Breast epithelium (tissue), 4 donors: ENCODE results near the gene KREMEN1. TPM values are rescaled to one million over a fixed set of nuclear protein-coding genes. Genes with fewer than 3 reads are reported as not detected.

ENCODE experiments used
- DNase-seq, 2 donors: peaks; one replicate each; pipeline ENCODE4 v3.0.0-alpha.2; 2019; ENCODE audit warnings: low spot score in 2 of 2
- H3K27ac ChIP-seq, 2 donors: fragments of 200-600 bp; sonication (generic) in 1 of 2; one replicate each; pipeline ENCODE4 v1.5.1; 2016 to 2019; ENCODE audit warnings: mild to moderate bottlenecking in 1 of 2
- H3K27me3 ChIP-seq, 2 donors: fragments of 200-600 bp; sonication (generic) in 1 of 2; one replicate each; pipeline versions ENCODE4 v1.5.1 to v1.6.0; 2017 to 2019; ENCODE audit warnings: control low read depth in 1 of 2, mild to moderate bottlenecking in 1 of 2
- H3K36me3 ChIP-seq: fragments of 200-600 bp; one replicate; pipeline ENCODE4 v1.5.1; 2019
- H3K4me1 ChIP-seq, 2 donors: fragments of 200-600 bp; sonication (generic); one replicate each; pipeline ENCODE4 v1.5.1; 2016 to 2019; ENCODE audit warnings: control low read depth in 1 of 2
- H3K4me3 ChIP-seq, 3 donors: fragments of 200-600 bp; sonication (generic); 1 replicate in 2 of 3; 2 replicates in 1 of 3; pipeline ENCODE4 v1.5.1; 2016 to 2019; ENCODE audit warnings: mild to moderate bottlenecking in 3 of 3, moderate library complexity in 2 of 3
- H3K9me3 ChIP-seq, 2 donors: fragments of 200-600 bp; sonication (generic) in 1 of 2; one replicate each; pipeline ENCODE4 v1.5.1; 2016 to 2019; ENCODE audit warnings: control low read depth in 1 of 2
- POLR2A ChIP-seq: fragments of 450-650 bp; IDR thresholded peaks from one replicate; pipeline ENCODE4 v1.6.1; 2016; ENCODE audit warnings: antibody characterized with exemption, mild to moderate bottlenecking, moderate library complexity
- POLR2AphosphoS5 ChIP-seq, 3 donors: sonication (generic); formaldehyde crosslinking; IDR thresholded peaks; one replicate each; pipeline ENCODE4 v1.6.1; 2017; ENCODE audit warnings: antibody characterized with exemption in 3 of 3
- intact Hi-C: fragments of 100-400 bp; cut with DNase I; formaldehyde crosslinking; loops from one replicate; pipeline ENCODE4 v1.15.1; 2023; ENCODE audit warnings: low total_unique reads
- total RNA-seq, 3 donors: library from RNA; depleted of rRNA; stranded (reverse); fragments of >200 nt; gene quantifications; one replicate each; pipeline ENCODE4 v1.1.0, GENCODE V29; 2016
- TF ChIP-seq, protein P1 (sequence below), 3 donors: fragments of 450-650 bp; IDR thresholded peaks; one replicate each; pipeline ENCODE4 v1.5.1; 2016 to 2017; ENCODE audit warnings: antibody characterized with exemption in 3 of 3, mild to moderate bottlenecking in 3 of 3, moderate library complexity in 3 of 3

Gene KREMEN1
- total RNA-seq, 3 donors from 2014 or later = 9.5 to 13.6 (median 13.5) TPM

DNA sequence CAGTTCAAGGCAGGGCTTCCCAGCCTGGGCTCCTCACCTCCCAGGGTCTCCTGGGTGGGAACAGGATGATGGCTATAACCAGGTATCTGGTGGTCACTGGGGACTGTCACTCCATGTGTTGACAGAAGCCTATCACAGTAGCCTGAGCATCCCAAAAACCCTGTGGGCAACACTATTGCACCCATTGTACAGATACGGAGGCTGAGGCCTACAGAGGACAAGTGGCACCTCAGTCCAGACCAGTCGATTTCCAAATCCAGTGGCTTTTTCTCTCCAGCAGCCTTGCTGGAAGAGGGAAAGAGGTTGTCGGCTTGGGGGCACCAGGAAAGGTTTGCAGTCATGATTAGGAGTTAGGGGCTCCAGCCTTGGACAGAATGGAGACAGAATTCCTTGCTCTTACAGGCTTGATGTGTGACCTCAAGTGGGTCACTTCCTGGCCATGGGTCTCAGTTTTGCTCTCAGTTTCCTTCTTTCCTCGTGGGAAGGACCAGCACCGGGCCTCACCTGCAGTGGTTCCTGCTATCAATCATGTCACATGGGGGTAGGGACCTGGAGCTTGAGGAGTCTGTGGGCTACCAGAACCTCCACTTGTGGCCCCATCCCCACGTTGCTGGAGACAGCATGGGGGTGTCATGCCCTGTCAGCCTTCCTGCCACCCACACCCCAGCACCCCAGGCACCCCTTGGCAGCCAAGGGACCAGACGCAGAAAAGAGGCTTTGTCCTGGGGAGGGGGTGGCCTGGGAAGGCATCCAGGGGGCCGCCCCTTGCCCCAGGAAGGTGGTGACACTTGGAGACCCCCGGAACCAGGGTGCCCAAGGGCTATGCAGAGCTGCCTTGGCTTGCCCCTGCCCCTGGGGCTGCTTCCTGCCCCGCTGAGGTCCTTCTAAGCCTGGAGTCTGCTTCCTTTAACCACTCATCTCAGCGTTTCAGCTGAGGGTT lies 135.0 kb downstream of the KREMEN1 start:
- no peaks in the 10 kb centered on the region for H3K36me3 ChIP-seq
- intact Hi-C loops = no loop called here
- H3K4me3 ChIP-seq = no peak overlapping the region
- TF ChIP-seq POLR2A = no peak
- TF ChIP-seq, protein P1, sequence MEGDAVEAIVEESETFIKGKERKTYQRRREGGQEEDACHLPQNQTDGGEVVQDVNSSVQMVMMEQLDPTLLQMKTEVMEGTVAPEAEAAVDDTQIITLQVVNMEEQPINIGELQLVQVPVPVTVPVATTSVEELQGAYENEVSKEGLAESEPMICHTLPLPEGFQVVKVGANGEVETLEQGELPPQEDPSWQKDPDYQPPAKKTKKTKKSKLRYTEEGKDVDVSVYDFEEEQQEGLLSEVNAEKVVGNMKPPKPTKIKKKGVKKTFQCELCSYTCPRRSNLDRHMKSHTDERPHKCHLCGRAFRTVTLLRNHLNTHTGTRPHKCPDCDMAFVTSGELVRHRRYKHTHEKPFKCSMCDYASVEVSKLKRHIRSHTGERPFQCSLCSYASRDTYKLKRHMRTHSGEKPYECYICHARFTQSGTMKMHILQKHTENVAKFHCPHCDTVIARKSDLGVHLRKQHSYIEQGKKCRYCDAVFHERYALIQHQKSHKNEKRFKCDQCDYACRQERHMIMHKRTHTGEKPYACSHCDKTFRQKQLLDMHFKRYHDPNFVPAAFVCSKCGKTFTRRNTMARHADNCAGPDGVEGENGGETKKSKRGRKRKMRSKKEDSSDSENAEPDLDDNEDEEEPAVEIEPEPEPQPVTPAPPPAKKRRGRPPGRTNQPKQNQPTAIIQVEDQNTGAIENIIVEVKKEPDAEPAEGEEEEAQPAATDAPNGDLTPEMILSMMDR (IDR thresholded peaks at IDR 0.05) = no peak
- no peak for TF ChIP-seq POLR2AphosphoS5 (IDR thresholded peaks at IDR 0.05)
- H3K27ac ChIP-seq = no peak overlapping the region
- DNase-seq = no peak
- H3K27me3 ChIP-seq = no peaks in the 10 kb centered on the region
- no peaks in the 10 kb centered on the region for H3K9me3 ChIP-seq
- no peaks in the 10 kb centered on the region for H3K4me1 ChIP-seq

DNA sequence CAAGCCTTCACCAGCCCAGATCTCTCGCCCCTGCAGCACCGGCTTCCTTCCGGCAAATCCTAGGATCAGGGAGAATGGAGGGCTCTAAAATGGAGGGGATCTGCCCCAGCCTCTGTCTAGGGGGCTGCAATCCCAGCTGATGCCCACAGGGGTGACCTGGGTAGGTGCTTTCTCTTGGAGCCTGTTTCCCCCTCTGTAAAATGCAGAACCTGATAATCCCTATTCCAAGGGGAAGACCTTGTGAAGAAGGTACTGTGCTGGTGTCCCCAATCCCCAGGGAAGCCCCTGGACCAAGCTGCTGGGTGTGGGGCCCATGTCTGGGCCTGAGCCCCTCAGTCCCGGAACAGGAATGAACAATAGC lies 135.6 kb downstream of the KREMEN1 start:
- TF ChIP-seq POLR2A (no peak), POLR2AphosphoS5 (IDR thresholded peaks at IDR 0.05) (no peak)
- TF ChIP-seq, protein P1 (IDR thresholded peaks at IDR 0.05) = no peak
- Histone ChIP-seq H3K4me1 (no peaks in the 10 kb centered on the region), H3K27me3 (no peaks in the 10 kb centered on the region), H3K4me3 (no peak overlapping the region), H3K36me3 (no peaks in the 10 kb centered on the region), H3K9me3 (no peaks in the 10 kb centered on the region), H3K27ac (no peak overlapping the region)
- DNase-seq = no peak
- intact Hi-C loops = no loop called here

DNA sequence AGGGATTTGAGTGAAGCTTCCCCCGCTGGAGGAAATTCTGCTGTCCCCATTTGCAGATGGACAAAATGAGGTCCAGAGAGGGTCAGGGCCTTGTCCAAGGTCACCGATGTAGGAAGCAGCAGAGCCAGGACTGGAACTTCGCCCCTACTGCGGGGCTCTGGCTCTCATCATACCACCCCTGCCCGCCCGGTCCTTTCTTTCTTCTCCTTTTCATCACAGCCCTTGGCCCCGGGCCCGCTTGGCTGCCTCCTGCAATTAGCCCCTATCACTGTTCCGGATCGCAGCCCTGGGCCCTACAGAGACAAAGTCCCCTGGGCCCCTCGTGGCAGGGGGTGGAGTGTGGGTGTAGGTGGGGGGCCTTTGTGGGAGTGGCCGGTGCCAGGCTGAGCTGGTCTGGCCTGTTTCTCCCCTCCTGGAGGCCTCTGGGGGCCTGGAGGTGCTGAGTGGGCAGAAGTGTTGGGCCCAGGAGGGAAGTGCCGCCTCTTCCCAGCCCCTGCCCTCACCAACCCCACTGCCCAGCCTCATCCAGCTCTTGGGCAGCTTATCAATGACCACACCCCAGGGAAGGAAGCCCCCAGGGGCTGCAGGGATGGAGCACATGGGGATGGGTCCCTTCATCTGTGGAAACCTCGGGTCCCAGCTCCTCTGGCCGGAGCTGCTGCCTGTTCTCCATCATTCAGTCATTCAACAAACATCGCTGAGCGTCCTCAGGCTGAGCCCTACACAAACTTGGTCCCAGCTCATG lies 136.2 kb downstream of the KREMEN1 start:
- no peaks in the 10 kb centered on the region for H3K9me3 ChIP-seq
- H3K27me3 ChIP-seq = no peaks in the 10 kb centered on the region
- H3K4me1 ChIP-seq = no peaks in the 10 kb centered on the region
- H3K27ac ChIP-seq = no peak overlapping the region
- intact Hi-C loops = no loop called here
- no peaks in the 10 kb centered on the region for H3K36me3 ChIP-seq
- TF ChIP-seq POLR2AphosphoS5 (IDR thresholded peaks at IDR 0.05) (no peak), POLR2A (no peak)
- TF ChIP-seq, protein P1 (IDR thresholded peaks at IDR 0.05) = no peak
- H3K4me3 ChIP-seq = no peak overlapping the region
- no peak for DNase-seq

DNA sequence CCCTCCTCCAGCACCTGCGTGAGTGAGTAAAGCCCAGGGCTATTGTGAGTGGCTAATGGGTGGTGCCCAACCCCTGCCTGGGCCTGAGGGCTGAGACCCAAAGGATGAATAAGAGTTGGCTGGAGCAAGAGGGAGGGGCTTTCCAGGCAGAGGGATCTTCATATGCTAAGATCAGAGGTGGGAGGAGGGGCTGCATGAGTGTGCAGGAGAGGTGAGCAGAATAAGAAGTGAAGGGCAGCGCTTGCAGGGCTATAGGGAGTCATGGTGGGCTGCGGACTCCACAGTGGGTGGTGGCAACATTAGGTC lies 136.7 kb downstream of the KREMEN1 start:
- TF ChIP-seq, protein P1 (IDR thresholded peaks at IDR 0.05) = no peak
- TF ChIP-seq POLR2A = no peak
- no peak for TF ChIP-seq POLR2AphosphoS5 (IDR thresholded peaks at IDR 0.05)
- Histone ChIP-seq H3K9me3 (no peaks in the 10 kb centered on the region), H3K4me1 (no peaks in the 10 kb centered on the region), H3K27ac (no peak overlapping the region), H3K4me3 (no peak overlapping the region), H3K36me3 (no peaks in the 10 kb centered on the region), H3K27me3 (no peaks in the 10 kb centered on the region)
- DNase-seq = no peak
- intact Hi-C loops = no loop called here

DNA sequence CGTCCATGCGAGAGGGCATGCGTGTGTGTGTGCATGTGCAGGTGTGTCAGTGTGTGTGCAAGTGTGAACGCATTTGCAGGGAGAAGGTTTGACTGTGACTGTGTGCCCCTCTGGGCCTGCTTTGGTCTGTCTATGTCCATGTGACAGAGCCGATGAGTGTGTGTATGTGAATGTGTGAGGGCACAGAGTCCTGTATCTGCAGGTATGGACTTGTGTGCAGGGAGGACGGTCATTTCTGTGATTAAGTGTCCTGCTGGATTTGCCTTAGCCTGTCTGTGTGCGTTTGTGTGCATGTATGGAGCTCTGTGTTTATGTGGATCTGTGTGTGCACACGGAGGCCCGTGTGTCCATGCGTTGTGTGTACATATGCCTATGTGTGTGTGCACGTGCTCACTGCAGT lies 138.2 kb downstream of the KREMEN1 start:
- Histone ChIP-seq H3K4me1 (no peaks in the 10 kb centered on the region), H3K9me3 (no peaks in the 10 kb centered on the region), H3K4me3 (no peak overlapping the region), H3K27ac (no peak overlapping the region), H3K36me3 (no peaks in the 10 kb centered on the region), H3K27me3 (no peaks in the 10 kb centered on the region)
- no peak for DNase-seq
- intact Hi-C loops = no loop called here
- TF ChIP-seq POLR2AphosphoS5 (IDR thresholded peaks at IDR 0.05) = no peak
- no peak for TF ChIP-seq POLR2A
- TF ChIP-seq, protein P1 (IDR thresholded peaks at IDR 0.05) = no peak
